Measurements from ENCODE around the gene HGD. TPM values are rescaled to one million over a fixed set of nuclear protein-coding genes. Genes with fewer than 3 reads are reported as not detected.

Gene HGD
- total RNA-seq, 1 donor from 2014 or later, result not detected

GRCh38 chr3:120664926-120665325 lies 17.1 kb downstream of the HGD start:
- Mint-ChIP-seq H3K27ac (ENCODE audit: unreplicated experiment) (no peak overlapping the region), H3K4me1 (ENCODE audit: unreplicated experiment) (peaks cover 6% of the 10 kb centered on the region), H3K27me3 (ENCODE audit: unreplicated experiment) (peaks cover 2% of the 10 kb centered on the region), H3K9me3 (ENCODE audit: unreplicated experiment) (no peaks in the 10 kb centered on the region), H3K36me3 (ENCODE audit: low read depth, unreplicated experiment) (no peaks in the 10 kb centered on the region), H3K4me3 (ENCODE audit: unreplicated experiment) (no peak overlapping the region)
- no peak for DNase-seq (ENCODE audit: low spot score)
- TF ChIP-seq, protein P1, sequence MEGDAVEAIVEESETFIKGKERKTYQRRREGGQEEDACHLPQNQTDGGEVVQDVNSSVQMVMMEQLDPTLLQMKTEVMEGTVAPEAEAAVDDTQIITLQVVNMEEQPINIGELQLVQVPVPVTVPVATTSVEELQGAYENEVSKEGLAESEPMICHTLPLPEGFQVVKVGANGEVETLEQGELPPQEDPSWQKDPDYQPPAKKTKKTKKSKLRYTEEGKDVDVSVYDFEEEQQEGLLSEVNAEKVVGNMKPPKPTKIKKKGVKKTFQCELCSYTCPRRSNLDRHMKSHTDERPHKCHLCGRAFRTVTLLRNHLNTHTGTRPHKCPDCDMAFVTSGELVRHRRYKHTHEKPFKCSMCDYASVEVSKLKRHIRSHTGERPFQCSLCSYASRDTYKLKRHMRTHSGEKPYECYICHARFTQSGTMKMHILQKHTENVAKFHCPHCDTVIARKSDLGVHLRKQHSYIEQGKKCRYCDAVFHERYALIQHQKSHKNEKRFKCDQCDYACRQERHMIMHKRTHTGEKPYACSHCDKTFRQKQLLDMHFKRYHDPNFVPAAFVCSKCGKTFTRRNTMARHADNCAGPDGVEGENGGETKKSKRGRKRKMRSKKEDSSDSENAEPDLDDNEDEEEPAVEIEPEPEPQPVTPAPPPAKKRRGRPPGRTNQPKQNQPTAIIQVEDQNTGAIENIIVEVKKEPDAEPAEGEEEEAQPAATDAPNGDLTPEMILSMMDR (IDR thresholded peaks at IDR 0.05; ENCODE audit: unreplicated experiment), result no peak

DNA sequence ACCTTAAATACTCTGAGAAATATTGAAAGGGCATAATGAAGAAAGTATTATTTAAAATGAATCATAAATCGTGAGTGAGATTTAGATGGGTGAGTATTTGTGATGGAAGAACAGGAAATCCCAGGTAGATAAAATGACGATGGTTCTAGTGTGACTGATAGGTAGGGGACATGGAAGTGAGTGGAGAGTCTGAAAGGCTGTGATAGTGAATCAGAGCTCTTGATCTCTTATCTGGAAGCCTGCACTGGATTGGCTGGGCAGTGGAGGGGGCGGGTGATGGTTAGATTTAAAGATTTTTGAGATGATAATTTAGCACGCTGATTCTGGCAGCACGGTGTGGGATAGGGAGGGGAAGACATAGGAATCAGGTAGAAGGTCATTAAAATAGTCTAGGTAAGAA lies 20.1 kb downstream of the HGD start:
- DNase-seq (ENCODE audit: low spot score), result no peak
- no peak overlapping the region for H3K27ac Mint-ChIP-seq (ENCODE audit: unreplicated experiment)
- no peaks in the 10 kb centered on the region for H3K4me1 Mint-ChIP-seq (ENCODE audit: unreplicated experiment)
- peaks cover 3% of the 10 kb centered on the region for H3K27me3 Mint-ChIP-seq (ENCODE audit: unreplicated experiment)
- peaks cover 8% of the 10 kb centered on the region for H3K36me3 Mint-ChIP-seq (ENCODE audit: low read depth, unreplicated experiment)
- peaks cover 3% of the 10 kb centered on the region for H3K9me3 Mint-ChIP-seq (ENCODE audit: unreplicated experiment)
- TF ChIP-seq, protein P1 (IDR thresholded peaks at IDR 0.05; ENCODE audit: unreplicated experiment), result no peak
- no peak overlapping the region for H3K4me3 Mint-ChIP-seq (ENCODE audit: unreplicated experiment)

DNA sequence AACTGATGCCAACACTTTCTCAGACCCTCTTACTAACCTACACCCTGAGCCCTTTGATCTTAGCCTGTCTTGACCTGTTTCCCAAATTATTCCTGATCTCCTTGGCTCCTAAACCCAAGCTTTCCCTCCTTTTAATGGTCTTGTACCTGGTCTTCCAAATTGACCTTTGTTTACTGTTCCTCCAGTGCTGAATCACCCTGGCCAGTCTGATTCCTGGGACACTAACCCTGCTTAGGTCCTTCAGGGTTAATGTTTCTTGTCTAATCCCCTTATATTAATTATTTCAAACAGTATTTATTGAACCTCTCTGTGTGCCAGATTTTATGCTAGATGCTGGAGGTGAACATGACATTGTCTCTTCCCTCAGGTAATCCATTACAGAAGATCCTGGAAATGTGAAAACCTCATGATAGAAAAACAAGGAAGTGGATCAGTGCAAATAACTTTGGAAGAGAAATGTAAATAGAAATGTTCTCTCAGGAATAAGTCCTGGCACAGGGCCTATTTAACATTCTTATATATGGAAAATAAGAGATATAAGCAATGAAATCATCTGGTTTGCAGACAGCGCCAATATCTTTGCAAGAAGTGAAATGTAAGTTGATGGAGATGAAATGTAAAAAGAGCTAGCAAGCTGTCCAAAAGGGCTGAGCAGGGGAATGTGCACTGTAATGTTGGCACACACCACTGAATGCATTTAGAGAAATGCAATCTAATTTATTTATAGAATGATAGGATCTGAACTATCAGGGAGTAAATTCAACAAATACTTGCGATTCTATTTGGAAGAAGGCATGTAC lies 20.7 kb downstream of the HGD start:
- H3K4me3 Mint-ChIP-seq (ENCODE audit: unreplicated experiment), result no peak overlapping the region
- H3K9me3 Mint-ChIP-seq (ENCODE audit: unreplicated experiment), result peaks cover 3% of the 10 kb centered on the region
- no peaks in the 10 kb centered on the region for H3K4me1 Mint-ChIP-seq (ENCODE audit: unreplicated experiment)
- TF ChIP-seq, protein P1 (IDR thresholded peaks at IDR 0.05; ENCODE audit: unreplicated experiment), result no peak
- no peak overlapping the region for H3K27ac Mint-ChIP-seq (ENCODE audit: unreplicated experiment)
- H3K36me3 Mint-ChIP-seq (ENCODE audit: low read depth, unreplicated experiment), result peaks cover 8% of the 10 kb centered on the region
- DNase-seq (ENCODE audit: low spot score), result no peak
- peaks cover 3% of the 10 kb centered on the region for H3K27me3 Mint-ChIP-seq (ENCODE audit: unreplicated experiment)

DNA sequence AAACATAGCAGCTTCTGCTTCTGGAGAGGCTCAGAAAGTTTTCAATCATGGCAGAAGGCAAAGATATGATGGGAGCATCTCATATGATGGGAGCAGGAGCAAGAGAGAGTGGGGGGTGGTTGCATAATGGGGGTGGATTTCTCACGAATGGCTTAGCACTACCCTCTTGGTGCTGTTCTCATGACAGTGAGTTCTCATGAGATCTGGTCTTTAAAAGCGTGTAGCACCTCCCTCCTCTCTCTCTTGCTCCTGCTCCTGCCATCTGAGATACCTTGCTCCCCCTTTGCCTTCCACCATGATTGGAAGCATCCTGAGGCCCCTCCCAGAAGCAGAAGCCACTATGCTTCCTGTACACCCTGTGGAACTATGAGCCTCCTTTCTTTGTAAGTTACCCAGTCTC lies 22.2 kb downstream of the HGD start:
- Mint-ChIP-seq H3K4me3 (ENCODE audit: unreplicated experiment) (no peak overlapping the region), H3K4me1 (ENCODE audit: unreplicated experiment) (no peaks in the 10 kb centered on the region), H3K36me3 (ENCODE audit: low read depth, unreplicated experiment) (peaks cover 8% of the 10 kb centered on the region), H3K27ac (ENCODE audit: unreplicated experiment) (no peak overlapping the region), H3K9me3 (ENCODE audit: unreplicated experiment) (peaks cover 3% of the 10 kb centered on the region), H3K27me3 (ENCODE audit: unreplicated experiment) (peaks cover 3% of the 10 kb centered on the region)
- DNase-seq (ENCODE audit: low spot score), result no peak
- TF ChIP-seq, protein P1 (IDR thresholded peaks at IDR 0.05; ENCODE audit: unreplicated experiment), result no peak

- TF ChIP-seq, protein P1 (IDR thresholded peaks at IDR 0.05; ENCODE audit: unreplicated experiment), result no peak
- DNase-seq (ENCODE audit: low spot score), result no peak
- H3K27ac Mint-ChIP-seq (ENCODE audit: unreplicated experiment), result no peak overlapping the region
- peaks cover 8% of the 10 kb centered on the region for H3K36me3 Mint-ChIP-seq (ENCODE audit: low read depth, unreplicated experiment)
- peaks cover 3% of the 10 kb centered on the region for H3K9me3 Mint-ChIP-seq (ENCODE audit: unreplicated experiment)
- H3K4me3 Mint-ChIP-seq (ENCODE audit: unreplicated experiment), result no peak overlapping the region
- H3K4me1 Mint-ChIP-seq (ENCODE audit: unreplicated experiment), result no peaks in the 10 kb centered on the region
- H3K27me3 Mint-ChIP-seq (ENCODE audit: unreplicated experiment), result peaks cover 2% of the 10 kb centered on the region
Observed at GRCh38 chr3:120659285-120659684, 22.8 kb downstream of the HGD start.

All from endothelial cell (in vitro differentiated cells).